Lower leg skin (tissue), 4 donors: ENCODE measurements around the gene POLR3G. TPM values are rescaled to one million over a fixed set of nuclear protein-coding genes. Genes with fewer than 3 reads are reported as not detected.

Source experiments
- DNase-seq, 2 donors: peaks; one replicate each; pipeline ENCODE4 v3.0.0-alpha.2; 2019; ENCODE audit warnings: low spot score in 2 of 2
- H3K4me3 ChIP-seq: fragments of 200-600 bp; sonication (generic); 2 replicates; pipeline ENCODE4 v1.5.1; 2017; ENCODE audit warnings: mild to moderate bottlenecking, low read depth; ENCODE audit not compliant: poor library complexity, severe bottlenecking
- POLR2A ChIP-seq, 2 donors: fragments of 450-650 bp; IDR thresholded peaks; one replicate each; pipeline ENCODE4 v1.6.1; 2016 to 2017; ENCODE audit warnings: antibody characterized with exemption in 2 of 2, mild to moderate bottlenecking in 1 of 2, moderate library complexity in 1 of 2
- WGBS, 2 donors: methylation state at CpG; one replicate each; pipeline ENCODE4 v1.1.5; 2018; 5-methylcytosine and 5-hydroxymethylcytosine counted together
- intact Hi-C: fragments of 100-400 bp; cut with DNase I; formaldehyde crosslinking; loops from one replicate; pipeline ENCODE4 v1.15.0; 2023; ENCODE audit warnings: low total_unique reads
- total RNA-seq, 4 donors: library from RNA; depleted of rRNA; stranded (reverse); fragments of >200 nt; gene quantifications; one replicate each; pipeline ENCODE4 v1.1.0, GENCODE V29; 2016
- TF ChIP-seq, protein P1 (sequence below), 3 donors: fragments of 450-650 bp; IDR thresholded peaks; one replicate each; pipeline ENCODE4 v1.5.1; 2016; ENCODE audit warnings: antibody characterized with exemption in 3 of 3, mild to moderate bottlenecking in 3 of 3, moderate library complexity in 2 of 3

The POLR3G gene
- total RNA-seq, 4 donors from 2014 or later, result 0.96 to 5.6 (median 1.7) TPM

DNA sequence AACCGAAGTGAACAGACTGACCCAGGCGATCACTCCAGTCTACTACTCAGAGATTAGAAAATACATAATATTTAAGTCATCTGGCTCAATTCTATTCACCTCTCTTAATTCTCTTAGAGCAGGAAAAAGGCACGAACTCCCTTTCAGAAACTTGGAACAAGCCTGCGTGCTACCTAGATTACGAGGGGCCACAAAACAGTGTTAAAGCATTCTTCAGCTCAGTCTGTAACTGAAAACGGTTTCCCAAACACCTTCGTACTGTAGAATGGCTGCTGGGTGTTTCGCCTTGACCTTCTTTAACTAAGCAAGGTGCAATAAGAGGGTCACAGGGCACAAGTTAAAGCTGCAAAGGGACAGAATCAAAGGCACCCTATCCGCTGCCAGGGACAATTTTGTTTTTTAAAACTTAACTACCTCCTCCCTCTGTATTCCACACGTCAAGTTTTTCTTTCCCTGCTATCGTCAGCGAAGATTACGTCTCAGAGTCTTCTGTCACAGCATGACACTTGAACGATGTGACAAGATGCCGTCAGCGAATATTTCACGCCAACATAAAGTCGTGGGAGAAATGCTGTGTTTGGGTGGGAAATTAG, 54.0 kb downstream of the POLR3G start:
- DNase-seq, result no peak
- peak overlapping the region; percentile 97 for H3K4me3 ChIP-seq
- TF ChIP-seq POLR2A (IDR thresholded peaks at IDR 0.05), result no peak
- TF ChIP-seq, protein P1, sequence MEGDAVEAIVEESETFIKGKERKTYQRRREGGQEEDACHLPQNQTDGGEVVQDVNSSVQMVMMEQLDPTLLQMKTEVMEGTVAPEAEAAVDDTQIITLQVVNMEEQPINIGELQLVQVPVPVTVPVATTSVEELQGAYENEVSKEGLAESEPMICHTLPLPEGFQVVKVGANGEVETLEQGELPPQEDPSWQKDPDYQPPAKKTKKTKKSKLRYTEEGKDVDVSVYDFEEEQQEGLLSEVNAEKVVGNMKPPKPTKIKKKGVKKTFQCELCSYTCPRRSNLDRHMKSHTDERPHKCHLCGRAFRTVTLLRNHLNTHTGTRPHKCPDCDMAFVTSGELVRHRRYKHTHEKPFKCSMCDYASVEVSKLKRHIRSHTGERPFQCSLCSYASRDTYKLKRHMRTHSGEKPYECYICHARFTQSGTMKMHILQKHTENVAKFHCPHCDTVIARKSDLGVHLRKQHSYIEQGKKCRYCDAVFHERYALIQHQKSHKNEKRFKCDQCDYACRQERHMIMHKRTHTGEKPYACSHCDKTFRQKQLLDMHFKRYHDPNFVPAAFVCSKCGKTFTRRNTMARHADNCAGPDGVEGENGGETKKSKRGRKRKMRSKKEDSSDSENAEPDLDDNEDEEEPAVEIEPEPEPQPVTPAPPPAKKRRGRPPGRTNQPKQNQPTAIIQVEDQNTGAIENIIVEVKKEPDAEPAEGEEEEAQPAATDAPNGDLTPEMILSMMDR (IDR thresholded peaks at IDR 0.05), result no peak
- WGBS, 2 donors, result 2 to 3% methylated on average over 18 of the region's 18 CpGs
- intact Hi-C loops, result no loop called here

DNA sequence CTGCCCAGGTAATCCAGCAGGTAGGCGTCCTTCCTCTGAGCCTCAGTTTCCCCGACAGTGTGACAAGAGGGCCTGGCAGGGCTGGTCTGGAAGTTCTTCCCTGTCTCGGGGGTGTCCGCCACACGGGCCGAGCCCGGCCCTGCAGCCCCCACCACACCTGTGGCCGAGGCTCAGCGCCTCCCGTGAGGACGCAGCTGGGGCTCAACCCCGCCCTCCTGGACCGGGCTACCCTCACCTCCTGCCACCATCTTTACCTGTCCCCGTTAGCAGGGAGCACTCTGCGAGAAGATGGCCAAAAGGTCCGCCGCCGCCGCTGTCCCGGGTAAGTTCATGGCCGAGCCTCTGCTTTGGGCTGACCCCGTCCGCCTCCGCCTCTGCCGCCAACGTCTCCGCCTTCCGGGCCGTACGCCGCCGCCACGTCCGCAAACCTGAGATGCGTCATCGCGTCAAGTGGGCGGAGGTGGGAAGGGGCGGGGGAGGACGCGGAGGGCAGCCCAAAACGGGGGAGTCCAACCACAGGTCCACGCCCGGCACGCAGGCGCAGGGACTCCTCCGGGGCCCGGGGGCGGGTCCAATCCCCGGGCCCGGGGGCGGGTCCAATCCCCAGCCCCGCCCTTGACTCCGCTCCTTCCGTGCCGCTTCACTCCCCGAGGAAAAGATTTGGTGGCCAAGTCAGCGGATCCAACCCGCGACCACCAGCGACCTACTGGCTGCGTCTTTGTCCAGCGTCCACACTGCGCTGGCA, 54.7 kb downstream of the POLR3G start, which contains the start of gene LYSMD3:
LYSMD3 (minus strand) TSS at position 391 of the 745 bp plus-strand sequence. CDS start 4,295 bp downstream, outside the sequence.
- TF ChIP-seq, protein P1 (IDR thresholded peaks at IDR 0.05), result no peak
- peak in 1 of 2 donors; percentile 70 for TF ChIP-seq POLR2A (IDR thresholded peaks at IDR 0.05)
- H3K4me3 ChIP-seq, result peak within 1 kb of the TSS; percentile 97
- 1% methylated on average over 57 to 61 of the region's 64 CpGs for WGBS, 2 donors
- intact Hi-C loops, result no loop called here
- peak; percentile 97 to 99 for DNase-seq

DNA sequence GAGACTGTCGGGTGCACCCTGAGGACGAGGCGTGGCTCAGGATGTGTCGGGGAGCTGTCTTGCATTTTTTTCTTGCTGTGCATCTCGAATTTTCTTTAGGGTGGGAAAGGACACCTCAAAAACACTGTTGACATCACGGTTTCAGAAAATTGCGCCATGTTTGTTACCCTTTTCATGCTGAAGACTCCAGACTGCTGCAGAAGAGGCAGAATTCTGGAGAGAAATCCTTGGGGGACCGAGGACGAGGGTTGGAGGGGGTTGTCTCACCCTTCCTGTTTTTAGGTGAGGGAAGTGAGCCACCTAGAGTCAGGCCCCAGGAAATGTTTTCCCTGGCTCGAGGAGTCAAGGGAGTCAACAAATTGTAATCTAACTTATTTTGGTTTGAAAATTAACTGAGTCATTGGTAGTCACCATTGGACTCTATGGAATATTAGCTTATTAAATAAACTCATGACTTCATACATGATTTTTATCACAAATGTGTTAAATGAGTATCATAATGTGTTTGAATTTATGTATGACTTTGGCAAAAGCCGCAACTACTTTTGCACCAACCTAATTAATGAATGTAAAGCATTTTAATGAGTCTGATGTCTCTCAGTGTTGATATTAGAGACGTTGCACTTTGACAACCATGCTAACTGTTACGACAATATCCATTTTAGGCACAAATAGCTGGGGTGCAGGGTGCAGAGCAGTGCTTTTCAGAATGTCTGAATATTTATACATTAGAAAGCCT, 55.4 kb downstream of the POLR3G start:
- intact Hi-C loops, result loop anchor here (10.0 kb wide), 1 partner anchor 95 kb away; no protein-coding TSS in a partner anchor
- peak; percentile 63 to 87 for DNase-seq
- TF ChIP-seq, protein P1 (IDR thresholded peaks at IDR 0.05), result no peak
- TF ChIP-seq POLR2A (IDR thresholded peaks at IDR 0.05), result no peak
- 2 to 3% methylated on average over 13 of the region's 13 CpGs for WGBS, 2 donors
- peak overlapping the region; percentile 88 for H3K4me3 ChIP-seq

DNA sequence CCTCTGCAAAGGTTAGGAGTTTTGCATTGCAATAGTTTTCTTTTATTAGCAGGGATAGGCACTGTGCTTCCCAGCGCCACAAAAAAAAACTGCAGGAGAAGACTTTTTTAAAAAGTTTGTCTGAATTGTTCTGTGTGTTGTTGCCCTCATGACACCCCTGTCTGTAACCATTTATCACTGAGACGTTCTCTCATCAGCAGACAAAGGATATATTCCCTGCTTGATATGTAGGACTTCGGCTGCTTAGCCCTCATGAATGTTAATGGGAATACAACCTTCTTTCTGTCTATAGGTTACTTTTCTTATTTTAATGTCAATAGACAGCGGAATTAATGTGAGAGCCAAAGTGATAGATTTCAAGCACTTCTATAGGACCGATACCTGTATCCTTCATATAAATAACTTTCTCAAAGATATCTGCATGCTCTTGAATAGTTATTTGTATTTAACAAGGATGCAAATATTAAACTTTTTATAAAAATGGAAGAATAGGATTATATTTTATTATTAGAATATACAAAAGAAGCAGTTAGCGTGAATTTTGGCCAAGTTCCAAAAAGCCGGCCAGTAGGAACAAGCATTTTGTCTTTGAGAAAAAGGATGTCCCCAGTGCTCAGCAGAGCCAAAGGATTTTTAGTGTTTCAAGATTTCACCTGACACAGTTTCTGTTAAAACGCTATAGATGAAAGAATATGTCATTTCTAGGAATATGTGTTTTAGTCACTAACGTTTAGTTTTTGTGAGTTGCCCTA, 56.2 kb downstream of the POLR3G start:
- TF ChIP-seq, protein P1 (IDR thresholded peaks at IDR 0.05), result no peak
- TF ChIP-seq POLR2A (IDR thresholded peaks at IDR 0.05), result no peak

DNA sequence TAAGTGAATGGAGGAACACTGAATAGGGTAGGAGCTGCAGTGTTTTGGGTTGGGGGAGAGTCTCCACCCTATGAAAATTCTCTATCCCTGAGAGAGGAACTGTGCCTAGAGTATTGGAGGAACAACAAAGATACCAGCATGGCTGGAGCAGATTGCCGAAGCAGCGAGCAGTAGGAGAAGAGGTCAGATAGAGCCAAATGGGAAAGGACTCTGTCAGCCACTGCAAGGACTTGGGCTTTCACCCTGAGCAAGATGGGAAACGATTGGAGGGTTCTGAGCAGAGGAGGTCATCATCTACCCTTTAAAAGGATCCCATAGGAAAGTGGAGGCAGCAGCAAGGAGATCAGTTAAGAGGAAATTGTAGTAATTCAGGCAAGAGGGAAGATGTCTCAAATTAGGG, 59.1 kb downstream of the POLR3G start:
- WGBS, 2 donors, result 70 to 78% methylated on average over 3 of the region's 3 CpGs
- no peak overlapping the region for H3K4me3 ChIP-seq
- no peak for DNase-seq
- intact Hi-C loops, result loop anchor here (10.0 kb wide), 1 partner anchor 99 kb away; no protein-coding TSS in a partner anchor
- TF ChIP-seq POLR2A (IDR thresholded peaks at IDR 0.05), result no peak
- TF ChIP-seq, protein P1 (IDR thresholded peaks at IDR 0.05), result no peak

More for the DNA sequence above, 56.2 kb downstream of the POLR3G start:
- intact Hi-C loops, result loop anchor here (10.0 kb wide), 1 partner anchor 96 kb away; no protein-coding TSS in a partner anchor
- 45 to 50% methylated on average over 9 of the region's 9 CpGs for WGBS, 2 donors
- DNase-seq, result no peak
- no peak overlapping the region for H3K4me3 ChIP-seq
